HL-60 (cell line): Measurements from ENCODE around the gene AGER.

Experiments
- GABPA ChIP-seq: IDR thresholded peaks from 2 replicates; pipeline ENCODE4 v1.6.1; 2012; ENCODE audit warnings: low read depth
- POLR2AphosphoS5 ChIP-seq: IDR thresholded peaks from 2 replicates; pipeline ENCODE4 v1.6.1; 2012; ENCODE audit warnings: low read depth
- TF ChIP-seq, protein P1 (sequence below): IDR thresholded peaks from one replicate; pipeline ENCODE4 v1.5.1; 2011; ENCODE audit warnings: low read length, control low read depth, inconsistent platforms; ENCODE audit not compliant: insufficient read depth

DNA sequence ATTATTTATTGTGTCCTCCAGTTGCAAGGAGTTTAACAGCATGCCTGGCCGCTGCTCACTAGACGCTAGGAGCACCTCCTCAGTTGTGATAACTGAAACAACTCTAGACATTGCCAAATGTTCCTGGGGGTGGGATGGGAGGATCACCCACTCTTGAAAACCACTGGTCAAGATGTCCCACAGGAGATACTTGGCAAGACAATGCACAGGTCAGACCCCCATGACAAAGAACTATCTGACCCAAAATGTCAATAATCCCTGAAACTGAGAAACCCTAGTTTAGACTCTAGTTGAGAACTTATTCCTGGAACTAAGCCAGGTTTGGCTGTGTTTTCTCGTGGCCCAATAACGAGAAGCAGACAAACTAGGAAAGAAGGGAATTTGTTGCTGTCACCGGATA lies 44.5 kb downstream of the AGER start:
- TF ChIP-seq, protein P1, sequence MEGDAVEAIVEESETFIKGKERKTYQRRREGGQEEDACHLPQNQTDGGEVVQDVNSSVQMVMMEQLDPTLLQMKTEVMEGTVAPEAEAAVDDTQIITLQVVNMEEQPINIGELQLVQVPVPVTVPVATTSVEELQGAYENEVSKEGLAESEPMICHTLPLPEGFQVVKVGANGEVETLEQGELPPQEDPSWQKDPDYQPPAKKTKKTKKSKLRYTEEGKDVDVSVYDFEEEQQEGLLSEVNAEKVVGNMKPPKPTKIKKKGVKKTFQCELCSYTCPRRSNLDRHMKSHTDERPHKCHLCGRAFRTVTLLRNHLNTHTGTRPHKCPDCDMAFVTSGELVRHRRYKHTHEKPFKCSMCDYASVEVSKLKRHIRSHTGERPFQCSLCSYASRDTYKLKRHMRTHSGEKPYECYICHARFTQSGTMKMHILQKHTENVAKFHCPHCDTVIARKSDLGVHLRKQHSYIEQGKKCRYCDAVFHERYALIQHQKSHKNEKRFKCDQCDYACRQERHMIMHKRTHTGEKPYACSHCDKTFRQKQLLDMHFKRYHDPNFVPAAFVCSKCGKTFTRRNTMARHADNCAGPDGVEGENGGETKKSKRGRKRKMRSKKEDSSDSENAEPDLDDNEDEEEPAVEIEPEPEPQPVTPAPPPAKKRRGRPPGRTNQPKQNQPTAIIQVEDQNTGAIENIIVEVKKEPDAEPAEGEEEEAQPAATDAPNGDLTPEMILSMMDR: no peak
- TF ChIP-seq GABPA: no peak
- no peak for TF ChIP-seq POLR2AphosphoS5
